Spleen (tissue), 3 donors: Measurements from ENCODE around the gene AXDND1.

Experiments used
- POLR2A ChIP-seq, 3 donors: fragments of 450-650 bp; IDR thresholded peaks; one replicate each; pipeline ENCODE4 v1.5.1; 2017; ENCODE audit warnings: antibody characterized with exemption in 3 of 3, mild to moderate bottlenecking in 1 of 3
- POLR2AphosphoS5 ChIP-seq, 3 donors: sonication (generic); formaldehyde crosslinking; IDR thresholded peaks; one replicate each; pipeline ENCODE4 v1.5.1; 2017; ENCODE audit warnings: antibody characterized with exemption in 3 of 3

GRCh38 chr1:179554427-179554826 is 188.7 kb downstream of the AXDND1 start:
- TF ChIP-seq POLR2AphosphoS5 (IDR thresholded peaks at IDR 0.05) (no peak), POLR2A (IDR thresholded peaks at IDR 0.05) (no peak)
